BE2C (cell line): Measurements from ENCODE around the gene FGD1.

Source experiments
- DNase-seq: peaks from one replicate; pipeline ENCODE4 v3.0.0-alpha.2; 2020
- H3K27me3 ChIP-seq: fragments of 250-450 bp; sonication (Bioruptor Pico); 2 replicates; pipeline ENCODE4 v1.5.1; 2020; ENCODE audit warnings: mild to moderate bottlenecking
- H3K36me3 ChIP-seq: fragments of 250-450 bp; sonication (Bioruptor Pico); 2 replicates; pipeline ENCODE4 v1.5.1; 2020; ENCODE audit warnings: mild to moderate bottlenecking
- H3K4me1 ChIP-seq: fragments of 250-450 bp; sonication (Bioruptor Pico); 2 replicates; pipeline ENCODE4 v1.5.1; 2020
- H3K4me3 ChIP-seq: 2 replicates; pipeline ENCODE4 v1.5.1; 2011; ENCODE audit warnings: low read depth, low read length
- H3K9me3 ChIP-seq: fragments of 250-450 bp; sonication (Bioruptor Pico); 2 replicates; pipeline ENCODE4 v1.5.1; 2020
- TF ChIP-seq, protein P1 (sequence below): IDR thresholded peaks from 2 replicates; pipeline ENCODE4 v1.5.1; 2012; ENCODE audit warnings: mild to moderate bottlenecking, low read depth, low read length

The FGD1 gene

DNA sequence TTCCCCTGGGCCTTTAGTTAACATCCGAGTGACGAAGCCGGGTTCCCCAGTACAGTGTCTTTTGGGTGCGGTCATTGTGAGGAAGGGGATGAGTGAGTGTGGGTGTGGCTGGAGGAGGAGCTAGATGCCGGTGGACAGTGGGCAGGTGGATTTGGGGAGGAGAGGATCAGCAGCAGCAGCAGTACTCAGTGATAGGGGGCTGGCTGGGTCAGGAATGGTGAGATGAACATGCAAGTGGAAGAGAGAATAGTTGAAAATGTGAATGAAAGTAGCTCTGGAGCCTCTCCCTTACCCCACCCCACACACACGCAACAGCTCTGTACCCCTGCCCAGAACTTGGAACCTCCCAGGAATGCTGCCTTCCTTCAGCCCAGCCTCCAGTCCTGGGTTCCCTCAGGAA, 51.3 kb downstream of the FGD1 start:
- no peaks in the 10 kb centered on the region for H3K36me3 ChIP-seq

DNA sequence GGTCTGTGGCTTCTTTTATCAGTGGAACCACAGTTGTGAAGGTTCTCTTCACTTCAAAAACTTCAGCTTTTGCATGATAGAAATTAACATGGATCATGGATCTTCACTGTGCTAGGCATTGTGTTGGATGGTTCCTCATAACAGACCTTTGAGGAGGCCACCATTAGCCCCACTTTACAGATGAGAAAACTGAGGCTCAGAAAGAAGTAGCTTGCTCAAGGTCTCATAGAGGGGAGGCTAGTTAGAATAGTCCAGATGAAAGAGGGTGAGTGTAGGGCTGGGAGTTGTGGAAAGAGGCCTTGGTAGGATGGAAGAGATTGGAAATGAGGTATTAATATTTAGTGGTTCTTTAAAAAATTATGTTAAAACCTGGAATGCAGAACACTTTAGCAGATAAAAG, 53.2 kb downstream of the FGD1 start:
- H3K36me3 ChIP-seq = no peaks in the 10 kb centered on the region
- no peaks in the 10 kb centered on the region for H3K27me3 ChIP-seq
- TF ChIP-seq, protein P1, sequence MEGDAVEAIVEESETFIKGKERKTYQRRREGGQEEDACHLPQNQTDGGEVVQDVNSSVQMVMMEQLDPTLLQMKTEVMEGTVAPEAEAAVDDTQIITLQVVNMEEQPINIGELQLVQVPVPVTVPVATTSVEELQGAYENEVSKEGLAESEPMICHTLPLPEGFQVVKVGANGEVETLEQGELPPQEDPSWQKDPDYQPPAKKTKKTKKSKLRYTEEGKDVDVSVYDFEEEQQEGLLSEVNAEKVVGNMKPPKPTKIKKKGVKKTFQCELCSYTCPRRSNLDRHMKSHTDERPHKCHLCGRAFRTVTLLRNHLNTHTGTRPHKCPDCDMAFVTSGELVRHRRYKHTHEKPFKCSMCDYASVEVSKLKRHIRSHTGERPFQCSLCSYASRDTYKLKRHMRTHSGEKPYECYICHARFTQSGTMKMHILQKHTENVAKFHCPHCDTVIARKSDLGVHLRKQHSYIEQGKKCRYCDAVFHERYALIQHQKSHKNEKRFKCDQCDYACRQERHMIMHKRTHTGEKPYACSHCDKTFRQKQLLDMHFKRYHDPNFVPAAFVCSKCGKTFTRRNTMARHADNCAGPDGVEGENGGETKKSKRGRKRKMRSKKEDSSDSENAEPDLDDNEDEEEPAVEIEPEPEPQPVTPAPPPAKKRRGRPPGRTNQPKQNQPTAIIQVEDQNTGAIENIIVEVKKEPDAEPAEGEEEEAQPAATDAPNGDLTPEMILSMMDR = no peak
- H3K4me3 ChIP-seq = no peak overlapping the region
- H3K9me3 ChIP-seq = no peaks in the 10 kb centered on the region
- H3K4me1 ChIP-seq = no peaks in the 10 kb centered on the region
- no peak for DNase-seq

More for the DNA sequence above, 51.3 kb downstream of the FGD1 start:
- DNase-seq = no peak
- Histone ChIP-seq H3K9me3 (no peaks in the 10 kb centered on the region), H3K4me3 (no peak overlapping the region), H3K4me1 (no peaks in the 10 kb centered on the region), H3K27me3 (no peaks in the 10 kb centered on the region)
- TF ChIP-seq, protein P1 = no peak

DNA sequence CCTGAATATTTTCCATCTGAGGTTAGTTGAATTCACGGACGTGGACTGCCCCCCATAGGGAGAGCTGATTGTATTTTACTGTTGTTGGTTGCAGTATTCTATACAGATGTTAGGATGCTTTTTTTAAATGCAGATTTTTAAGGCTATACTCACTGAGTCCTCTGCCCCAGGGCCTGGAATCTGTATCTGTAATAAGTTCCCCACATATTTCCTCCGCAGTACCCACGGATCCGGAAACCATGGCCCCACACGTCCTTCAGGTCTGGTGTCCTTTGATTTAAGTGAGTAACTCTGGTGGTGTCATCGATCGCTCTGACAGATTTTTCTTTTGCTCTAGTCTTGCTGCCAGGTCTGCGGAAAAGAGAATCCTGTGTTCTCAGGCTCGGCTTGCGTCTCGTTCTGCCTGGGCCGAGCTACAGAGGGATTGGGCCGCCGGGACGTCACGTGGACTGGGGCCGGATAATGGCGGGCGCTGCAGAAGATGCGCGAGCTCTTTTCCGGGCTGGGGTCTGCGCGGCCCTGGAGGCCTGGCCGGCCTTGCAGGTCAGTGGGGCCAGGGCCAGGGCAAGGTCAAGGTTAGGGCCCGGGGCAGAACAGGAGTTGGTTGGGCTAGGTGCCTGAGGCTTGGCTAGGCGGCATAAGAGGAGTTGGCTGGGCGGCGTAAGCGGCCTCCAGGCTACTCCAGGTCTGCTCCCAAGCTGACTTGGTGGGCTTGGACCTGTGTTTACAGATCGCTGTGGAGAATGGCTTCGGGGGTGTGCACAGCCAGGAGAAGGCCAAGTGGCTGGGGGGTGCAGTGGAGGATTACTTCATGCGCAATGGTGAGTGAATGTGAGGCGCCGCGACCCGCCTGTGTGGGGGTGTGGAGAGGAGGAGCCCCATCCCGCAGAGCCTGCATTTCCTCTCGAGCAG, 55.8 kb downstream of the FGD1 start, which contains the start of gene TSR2:
TSR2 (plus strand) TSS at position 445 of the 912 bp plus-strand sequence; CDS start at position 463, 18 bp downstream.
- DNase-seq = peak; percentile 81
- H3K4me3 ChIP-seq = peak within 1 kb of the TSS; percentile 93
- no peaks in the 10 kb centered on the region for H3K27me3 ChIP-seq
- TF ChIP-seq, protein P1 = peak; percentile 26; the same call in 1 of the 2 replicates
- no peaks in the 10 kb centered on the region for H3K36me3 ChIP-seq
- H3K9me3 ChIP-seq = no peaks in the 10 kb centered on the region
- no peaks in the 10 kb centered on the region for H3K4me1 ChIP-seq

DNA sequence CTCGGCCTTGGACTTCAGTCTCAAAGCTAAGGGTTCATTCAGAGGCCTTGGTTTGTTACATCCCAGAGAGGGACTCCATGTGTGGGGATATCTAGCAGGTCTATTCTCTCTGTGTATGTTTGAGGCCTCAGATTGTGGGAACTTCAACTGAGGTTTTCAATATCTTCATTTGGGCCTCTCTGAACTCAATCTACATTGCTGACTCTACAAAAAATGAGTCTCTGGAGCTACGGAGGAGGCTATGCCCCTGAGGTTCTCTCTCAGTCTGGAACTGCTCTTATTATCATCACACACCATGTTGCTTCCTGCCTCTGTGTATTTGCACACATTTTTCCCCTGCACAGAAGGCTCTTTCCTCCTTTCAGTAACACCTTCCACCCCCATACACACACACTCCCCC, 60.9 kb downstream of the FGD1 start:
- DNase-seq = no peak
- Histone ChIP-seq H3K27me3 (no peaks in the 10 kb centered on the region), H3K36me3 (no peaks in the 10 kb centered on the region), H3K4me1 (no peaks in the 10 kb centered on the region), H3K4me3 (no peak overlapping the region), H3K9me3 (no peaks in the 10 kb centered on the region)
- TF ChIP-seq, protein P1 = no peak

DNA sequence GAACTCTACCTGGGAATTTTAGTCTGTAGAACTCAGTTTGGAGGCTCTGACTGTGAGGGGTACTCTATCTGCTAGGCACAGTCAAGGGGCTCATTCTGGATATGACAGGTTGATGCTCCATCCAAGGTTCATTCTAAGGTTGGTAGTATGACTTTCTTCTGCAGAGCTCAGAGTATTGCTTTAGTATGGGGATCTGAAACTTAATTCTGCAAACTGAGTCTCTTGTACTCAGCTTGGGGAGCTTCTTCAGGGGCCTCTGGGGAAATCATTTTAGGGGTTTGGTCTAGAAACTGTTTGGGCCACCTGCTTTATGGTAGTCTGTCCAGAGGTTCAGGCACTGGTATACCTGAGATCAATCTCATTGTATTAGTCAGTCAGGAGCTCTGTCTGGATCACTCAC, 65.5 kb downstream of the FGD1 start:
- Histone ChIP-seq H3K4me3 (no peak overlapping the region), H3K36me3 (no peaks in the 10 kb centered on the region), H3K27me3 (no peaks in the 10 kb centered on the region), H3K4me1 (no peaks in the 10 kb centered on the region), H3K9me3 (no peaks in the 10 kb centered on the region)
- DNase-seq = no peak
- TF ChIP-seq, protein P1 = no peak

DNA sequence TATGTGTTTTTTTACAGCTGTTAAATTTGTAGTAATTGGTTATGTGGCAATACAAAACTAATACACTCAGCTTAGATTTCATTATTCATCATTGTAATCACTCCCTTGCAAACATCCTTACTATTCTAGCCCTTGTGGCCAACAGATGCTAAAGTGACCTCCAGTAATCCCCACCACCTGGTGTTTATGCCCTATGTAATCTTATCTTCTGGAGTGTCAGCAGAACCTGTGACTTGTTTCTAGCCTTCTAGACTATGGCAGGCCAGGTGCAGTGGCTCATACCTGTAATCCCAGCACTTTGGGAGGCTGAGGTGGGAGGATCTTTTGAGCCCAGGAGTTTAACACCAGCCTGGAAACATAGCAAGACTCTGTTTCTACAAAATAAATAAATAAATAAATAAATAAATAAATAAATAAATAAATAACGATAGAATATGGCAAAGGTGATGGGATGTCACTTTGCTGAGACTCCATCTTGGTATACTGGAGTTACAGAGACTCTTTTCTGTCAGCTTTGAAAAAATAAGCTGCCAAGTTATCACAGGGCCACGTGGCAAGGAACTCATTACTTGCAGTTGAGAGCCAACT, 68.1 kb downstream of the FGD1 start:
- no peaks in the 10 kb centered on the region for H3K4me1 ChIP-seq
- TF ChIP-seq, protein P1 = no peak
- no peaks in the 10 kb centered on the region for H3K9me3 ChIP-seq
- no peak for DNase-seq
- H3K36me3 ChIP-seq = no peaks in the 10 kb centered on the region
- H3K27me3 ChIP-seq = no peaks in the 10 kb centered on the region
- no peak overlapping the region for H3K4me3 ChIP-seq
